Brain microvascular endothelial cell (primary cell): ENCODE data around the gene STAG2.
"Not testable (repeated sequence)": the region's sequence is repeated elsewhere in the genome, so short reads cannot be mapped to it uniquely, and the experiment has no call there.

Source experiments
- DNase-seq: peaks from one replicate; pipeline ENCODE4 v3.0.0-alpha.2; 2020
- H3K27ac ChIP-seq: fragments of 250-450 bp; sonication (Bioruptor Pico); 2 replicates; pipeline ENCODE4 v1.5.1; 2020; ENCODE audit warnings: mild to moderate bottlenecking, moderate library complexity
- H3K27me3 ChIP-seq: fragments of 250-450 bp; sonication (Bioruptor Pico); replicated peaks from 2 replicates; pipeline ENCODE4 v1.5.1; 2020; ENCODE audit warnings: mild to moderate bottlenecking
- H3K36me3 ChIP-seq: fragments of 250-450 bp; sonication (Bioruptor Pico); replicated peaks from 2 replicates; pipeline ENCODE4 v1.5.1; 2020; ENCODE audit warnings: mild to moderate bottlenecking
- H3K4me3 ChIP-seq: 2 replicates; pipeline ENCODE4 v1.5.1; 2011; ENCODE audit warnings: low read depth, mild to moderate bottlenecking, control low read depth, low read length, moderate library complexity
- in situ Hi-C: cut with HindIII; loops from 2 replicates; pipeline ENCODE4 v1.10.0; 2017; ENCODE audit warnings: low sequenced_read_pairs, low pct_ligation_motif_present
- TF ChIP-seq, protein P1 (sequence below): IDR thresholded peaks from 2 replicates; pipeline ENCODE4 v1.5.1; 2011; ENCODE audit warnings: low read depth, mild to moderate bottlenecking, moderate library complexity, low read length, control low read depth, inconsistent platforms; ENCODE audit errors: missing control alignments

The STAG2 gene

DNA sequence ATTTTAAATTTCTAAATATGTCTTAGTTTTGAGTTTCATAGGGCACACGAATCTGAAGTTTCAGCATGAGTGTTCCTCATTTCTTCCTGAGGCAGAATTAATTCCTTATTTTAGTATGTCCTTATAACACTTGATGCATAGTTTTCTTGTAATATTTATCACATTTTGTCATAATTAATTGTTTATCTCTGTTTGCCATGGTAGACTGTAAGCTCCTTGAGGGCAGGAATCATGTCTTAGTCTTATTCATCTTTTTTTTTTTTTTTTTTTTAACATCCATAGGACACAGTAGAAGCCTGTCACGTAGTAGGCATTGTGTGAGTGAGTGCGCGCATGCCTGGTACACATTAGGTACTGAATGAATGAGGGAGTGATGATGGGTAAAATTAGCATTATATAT is 131.7 kb downstream of the STAG2 start:
- TF ChIP-seq, protein P1, sequence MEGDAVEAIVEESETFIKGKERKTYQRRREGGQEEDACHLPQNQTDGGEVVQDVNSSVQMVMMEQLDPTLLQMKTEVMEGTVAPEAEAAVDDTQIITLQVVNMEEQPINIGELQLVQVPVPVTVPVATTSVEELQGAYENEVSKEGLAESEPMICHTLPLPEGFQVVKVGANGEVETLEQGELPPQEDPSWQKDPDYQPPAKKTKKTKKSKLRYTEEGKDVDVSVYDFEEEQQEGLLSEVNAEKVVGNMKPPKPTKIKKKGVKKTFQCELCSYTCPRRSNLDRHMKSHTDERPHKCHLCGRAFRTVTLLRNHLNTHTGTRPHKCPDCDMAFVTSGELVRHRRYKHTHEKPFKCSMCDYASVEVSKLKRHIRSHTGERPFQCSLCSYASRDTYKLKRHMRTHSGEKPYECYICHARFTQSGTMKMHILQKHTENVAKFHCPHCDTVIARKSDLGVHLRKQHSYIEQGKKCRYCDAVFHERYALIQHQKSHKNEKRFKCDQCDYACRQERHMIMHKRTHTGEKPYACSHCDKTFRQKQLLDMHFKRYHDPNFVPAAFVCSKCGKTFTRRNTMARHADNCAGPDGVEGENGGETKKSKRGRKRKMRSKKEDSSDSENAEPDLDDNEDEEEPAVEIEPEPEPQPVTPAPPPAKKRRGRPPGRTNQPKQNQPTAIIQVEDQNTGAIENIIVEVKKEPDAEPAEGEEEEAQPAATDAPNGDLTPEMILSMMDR = no peak
- H3K36me3 ChIP-seq = peaks cover 4% of the 10 kb centered on the region
- no peak overlapping the region for H3K27ac ChIP-seq
- in situ Hi-C loops = no loop called here
- no peak for DNase-seq
- no peaks in the 10 kb centered on the region for H3K27me3 ChIP-seq
- no peak overlapping the region for H3K4me3 ChIP-seq

DNA sequence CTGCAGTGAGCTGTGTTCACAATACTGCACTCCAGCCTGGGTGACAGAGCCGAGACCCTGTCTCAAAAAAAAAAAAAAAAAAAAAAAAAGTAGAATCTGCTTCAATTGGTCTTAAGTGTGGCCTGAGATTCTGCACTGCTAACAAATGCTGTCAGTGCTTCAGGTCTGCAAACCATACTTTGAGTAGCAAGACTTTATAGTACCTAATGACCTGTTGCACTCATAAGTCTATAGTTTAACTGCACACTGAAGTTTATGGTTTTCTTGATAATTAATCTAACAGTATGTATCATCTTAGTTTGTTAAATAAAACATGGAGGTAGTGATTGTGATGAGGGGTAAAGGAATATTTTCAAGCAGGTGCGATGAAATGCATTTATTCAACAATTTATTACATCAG is 135.6 kb downstream of the STAG2 start:
- TF ChIP-seq, protein P1 = no peak

DNA sequence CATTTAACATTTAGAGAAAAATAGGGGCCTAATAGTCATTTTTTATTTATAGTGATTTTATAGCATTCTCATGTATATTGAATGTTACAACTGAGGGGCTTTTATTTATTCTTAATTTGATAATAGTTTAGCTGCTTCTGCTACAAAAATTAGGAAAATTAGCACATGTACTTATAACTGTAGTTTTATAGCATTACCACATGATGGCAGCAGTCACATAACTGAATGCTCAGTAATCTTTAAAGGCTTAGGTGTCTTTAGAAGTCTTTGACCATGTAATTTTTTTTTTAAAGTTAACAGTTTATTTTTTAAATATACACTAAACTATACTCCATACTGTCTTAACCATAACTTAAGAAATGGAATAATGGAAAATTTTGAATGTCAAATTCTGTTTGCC is 136.6 kb downstream of the STAG2 start:
- H3K27me3 ChIP-seq = no peaks in the 10 kb centered on the region
- TF ChIP-seq, protein P1 = peak; percentile 39
- H3K27ac ChIP-seq = no peak overlapping the region
- in situ Hi-C loops = no loop called here
- no peak overlapping the region for H3K4me3 ChIP-seq
- DNase-seq = no peak
- H3K36me3 ChIP-seq = no peaks in the 10 kb centered on the region

More for the DNA sequence above, 135.6 kb downstream of the STAG2 start:
- in situ Hi-C loops = no loop called here
- Histone ChIP-seq H3K27me3 (no peaks in the 10 kb centered on the region), H3K4me3 (no peak overlapping the region), H3K36me3 (no peaks in the 10 kb centered on the region), H3K27ac (no peak overlapping the region)
- no peak for DNase-seq

DNA sequence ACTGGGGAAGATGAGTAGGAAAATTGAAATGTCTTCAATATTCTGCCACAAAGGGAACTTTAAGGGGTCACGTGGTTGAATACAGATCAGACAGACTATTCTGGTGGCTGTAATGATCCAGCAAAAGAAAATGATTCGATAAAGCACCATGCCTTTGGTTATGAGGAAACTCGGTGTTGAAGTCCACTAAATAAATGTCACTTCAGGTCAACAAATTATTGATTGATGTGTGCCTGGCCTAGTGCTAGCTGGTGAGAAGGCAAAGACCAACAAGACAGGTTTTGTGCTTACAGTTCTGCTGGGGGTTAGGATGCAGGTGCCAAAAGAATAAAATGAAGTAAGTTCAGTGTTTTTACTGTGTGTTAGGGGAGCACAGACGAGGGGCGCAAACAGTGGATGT is 142.5 kb downstream of the STAG2 start:
- H3K4me3 ChIP-seq = no peak overlapping the region
- in situ Hi-C loops = no loop called here
- no peak overlapping the region for H3K27ac ChIP-seq
- no peaks in the 10 kb centered on the region for H3K27me3 ChIP-seq
- H3K36me3 ChIP-seq = no peaks in the 10 kb centered on the region
- no peak for DNase-seq
- TF ChIP-seq, protein P1 = no peak

DNA sequence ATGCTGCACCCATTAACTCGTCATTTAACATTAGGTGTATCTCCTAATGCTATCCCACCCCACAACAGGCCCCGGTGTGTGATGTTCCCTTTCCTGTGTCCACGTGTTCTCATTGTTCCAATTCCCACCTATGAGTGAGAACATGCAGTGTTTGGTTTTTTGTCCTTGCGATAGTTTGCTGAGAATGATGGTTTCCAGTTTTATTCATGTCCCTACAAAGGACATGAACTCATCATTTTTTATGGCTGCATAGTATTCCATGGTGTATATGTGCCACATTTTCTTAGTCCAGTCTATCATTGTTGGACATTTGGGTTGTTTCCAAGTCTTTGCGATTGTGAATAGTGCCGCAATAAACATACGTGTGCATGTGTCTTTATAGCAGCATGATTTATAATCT is 143.0 kb downstream of the STAG2 start:
- H3K27me3 ChIP-seq, in situ Hi-C loops, H3K27ac ChIP-seq, H3K4me3 ChIP-seq, DNase-seq, H3K36me3 ChIP-seq: not testable (repeated sequence)

DNA sequence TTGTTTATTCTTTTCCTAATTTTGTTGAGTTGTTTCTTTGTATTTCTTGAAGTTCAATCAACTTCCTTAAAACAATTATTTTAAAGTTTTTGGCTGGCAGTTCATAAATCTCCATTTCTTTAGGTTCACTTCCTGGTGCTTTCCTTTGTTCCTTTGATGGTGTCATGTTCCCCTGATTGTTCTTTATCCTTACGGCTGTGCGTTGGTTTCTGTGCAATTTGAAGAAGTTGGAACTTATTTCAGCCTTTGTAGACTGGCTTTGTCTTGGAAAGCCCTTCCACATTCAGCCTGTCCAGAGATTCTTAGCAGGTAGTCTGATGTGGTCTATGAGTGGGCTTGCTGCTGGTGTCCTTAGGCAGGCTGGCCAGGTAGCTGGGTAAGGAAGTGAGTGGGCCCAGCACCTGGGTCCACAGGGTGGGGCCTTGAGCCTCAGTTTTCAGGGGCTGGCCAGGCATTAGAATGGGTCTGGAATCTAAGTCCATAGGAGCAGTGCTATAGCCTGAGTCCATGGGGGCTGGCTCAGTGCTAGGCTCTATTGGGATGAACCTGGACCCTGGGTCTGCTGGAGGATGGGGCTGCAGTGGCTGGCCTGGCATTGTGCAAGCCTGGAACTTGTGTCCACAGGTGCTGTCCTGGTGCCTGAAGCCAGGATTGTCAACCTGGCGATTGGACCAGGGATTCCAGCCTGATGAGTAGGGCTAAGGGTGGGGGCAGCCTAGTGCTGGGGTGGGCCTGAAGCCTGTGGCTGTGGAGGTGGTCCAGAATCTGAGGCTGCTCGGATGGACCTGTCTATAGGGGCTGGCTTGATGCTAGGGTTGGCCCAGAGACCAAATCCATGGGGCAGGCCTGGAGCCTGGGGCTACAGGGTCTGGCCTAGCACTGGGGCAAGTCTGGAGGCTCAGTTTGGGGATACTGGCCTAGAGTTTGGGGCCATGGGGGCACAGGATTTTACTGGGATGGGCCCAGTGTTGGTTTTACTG is 152.4 kb downstream of the STAG2 start:
- Histone ChIP-seq H3K27me3 (no peaks in the 10 kb centered on the region), H3K27ac (no peak overlapping the region), H3K4me3 (no peak overlapping the region), H3K36me3 (no peaks in the 10 kb centered on the region)
- TF ChIP-seq, protein P1 = no peak
- DNase-seq = no peak
- in situ Hi-C loops = no loop called here
